Activated naive CD4-positive, alpha-beta T cell treated with anti-CD3 and anti-CD28 coated beads for 36 hours (primary cell): Measurements from ENCODE around the gene HEYL. TPM values are rescaled to one million over a fixed set of nuclear protein-coding genes. Genes with fewer than 3 reads are reported as not detected.

ENCODE experiments used
- CTCF ChIA-PET: fragments of 350-600 bp; sonication (Branson Sonifier 250); formaldehyde crosslinking; loops from one replicate; lab custom pipeline; 2021; ENCODE audit warnings: antibody characterized with exemption; lab: Charles Lee
- DNase-seq: peaks from one replicate; pipeline ENCODE4 v3.0.0-alpha.2; 2020
- H3K27ac Mint-ChIP-seq: one replicate; pipeline ENCODE4 v1.8.0; 2021; ENCODE audit warnings: mild to moderate bottlenecking, mixed read lengths
- H3K27me3 Mint-ChIP-seq: one replicate; pipeline ENCODE4 v1.8.0; 2021; ENCODE audit warnings: low read depth, mixed read lengths
- H3K36me3 Mint-ChIP-seq: one replicate; pipeline ENCODE4 v1.8.0; 2021; ENCODE audit warnings: low read depth, mixed read lengths
- H3K4me1 Mint-ChIP-seq: one replicate; pipeline ENCODE4 v1.8.0; 2021; ENCODE audit warnings: low read depth, mixed read lengths
- H3K4me3 Mint-ChIP-seq: one replicate; pipeline ENCODE4 v1.8.0; 2021; ENCODE audit warnings: mild to moderate bottlenecking, moderate library complexity, mixed read lengths
- H3K9me3 Mint-ChIP-seq: one replicate; pipeline ENCODE4 v1.8.0; 2021; ENCODE audit warnings: mixed read lengths
- intact Hi-C: fragments of 100-400 bp; cut with micrococcal nuclease; formaldehyde crosslinking; loops from one replicate; pipeline ENCODE4 v1.15.1; 2023
- total RNA-seq, 2 experiments: library from RNA; stranded (reverse); gene quantifications; one replicate each; pipeline ENCODE4 v1.2.3, GENCODE V29; 2021

The HEYL gene
- total RNA-seq, 2 experiments from 2014 or later, result 0.15 to 0.17 TPM

- DNase-seq, result no peak
- peaks cover 2% of the 10 kb centered on the region for H3K4me1 Mint-ChIP-seq
- H3K9me3 Mint-ChIP-seq, result no peaks in the 10 kb centered on the region
- no peaks in the 10 kb centered on the region for H3K36me3 Mint-ChIP-seq
- H3K4me3 Mint-ChIP-seq, result no peak overlapping the region
- intact Hi-C loops, result no loop called here
- CTCF ChIA-PET, result interaction anchor here (0.6 to 1.3 kb wide), 6 partner anchors 19 to 182 kb away, joined by 3 to 8 read pairs (median 3); no protein-coding TSS in a partner anchor
- no peak overlapping the region for H3K27ac Mint-ChIP-seq
- peaks cover 21% of the 10 kb centered on the region for H3K27me3 Mint-ChIP-seq
These were observed 4.1 kb downstream of the HEYL start for GRCh38 chr1:39635205-39635870.

- DNase-seq, result no peak
- Mint-ChIP-seq H3K4me1 (peaks cover 5% of the 10 kb centered on the region), H3K27me3 (peaks cover 18% of the 10 kb centered on the region), H3K9me3 (no peaks in the 10 kb centered on the region), H3K27ac (no peak overlapping the region), H3K4me3 (no peak overlapping the region), H3K36me3 (no peaks in the 10 kb centered on the region)
- intact Hi-C loops, result no loop called here
- CTCF ChIA-PET, result interaction anchor here (0.7 to 1.4 kb wide), 3 partner anchors 22 to 37 kb away, joined by 3 read pairs; no protein-coding TSS in a partner anchor
These were observed 6.0 kb downstream of the HEYL start for GRCh38 chr1:39633422-39633821.

GRCh38 chr1:39632682-39633417, 6.6 kb downstream of the HEYL start:
- CTCF ChIA-PET, result interaction anchor here (0.7 to 1.4 kb wide), 2 partner anchors 25 to 38 kb away, joined by 3 read pairs; no protein-coding TSS in a partner anchor

GRCh38 chr1:39632323-39632681, 7.1 kb downstream of the HEYL start:
- DNase-seq, result no peak
- intact Hi-C loops, result no loop called here
- peaks cover 9% of the 10 kb centered on the region for H3K27me3 Mint-ChIP-seq
- H3K36me3 Mint-ChIP-seq, result no peaks in the 10 kb centered on the region
- no peak overlapping the region for H3K27ac Mint-ChIP-seq
- peaks cover 5% of the 10 kb centered on the region for H3K4me1 Mint-ChIP-seq
- CTCF ChIA-PET, result interaction anchor here (1.4 kb wide), 1 partner anchor 25 kb away, joined by 3 read pairs; no protein-coding TSS in a partner anchor
- H3K9me3 Mint-ChIP-seq, result no peaks in the 10 kb centered on the region
- H3K4me3 Mint-ChIP-seq, result no peak overlapping the region

More at GRCh38 chr1:39632682-39633417, 6.6 kb downstream of the HEYL start:
- intact Hi-C loops, result no loop called here
- Mint-ChIP-seq H3K4me1 (peaks cover 5% of the 10 kb centered on the region), H3K27ac (no peak overlapping the region), H3K36me3 (no peaks in the 10 kb centered on the region), H3K9me3 (no peaks in the 10 kb centered on the region), H3K4me3 (no peak overlapping the region), H3K27me3 (peaks cover 13% of the 10 kb centered on the region)
- no peak for DNase-seq

GRCh38 chr1:39631361-39632322, 7.8 kb downstream of the HEYL start:
- Mint-ChIP-seq H3K9me3 (no peaks in the 10 kb centered on the region), H3K4me3 (no peak overlapping the region), H3K27ac (no peak overlapping the region), H3K36me3 (no peaks in the 10 kb centered on the region), H3K4me1 (peaks cover 5% of the 10 kb centered on the region), H3K27me3 (peaks cover 8% of the 10 kb centered on the region)
- DNase-seq, result no peak
- CTCF ChIA-PET, result interaction anchor here (1.4 to 2.1 kb wide), 2 partner anchors 26 kb away, joined by 3 to 8 read pairs; no protein-coding TSS in a partner anchor
- intact Hi-C loops, result no loop called here

- CTCF ChIA-PET, result no interaction called here
- Mint-ChIP-seq H3K4me1 (peaks cover 5% of the 10 kb centered on the region), H3K27me3 (peaks cover 3% of the 10 kb centered on the region), H3K4me3 (no peak overlapping the region), H3K9me3 (no peaks in the 10 kb centered on the region), H3K36me3 (no peaks in the 10 kb centered on the region), H3K27ac (no peak overlapping the region)
- intact Hi-C loops, result no loop called here
- no peak for DNase-seq
These were observed 10.6 kb downstream of the HEYL start for GRCh38 chr1:39628807-39629350.

- Mint-ChIP-seq H3K4me3 (no peak overlapping the region), H3K4me1 (peaks cover 5% of the 10 kb centered on the region), H3K9me3 (no peaks in the 10 kb centered on the region), H3K27me3 (no peaks in the 10 kb centered on the region), H3K27ac (no peak overlapping the region), H3K36me3 (no peaks in the 10 kb centered on the region)
- intact Hi-C loops, result no loop called here
- CTCF ChIA-PET, result interaction anchor here (1.8 kb wide), 1 partner anchor 31 kb away, joined by 4 read pairs; no protein-coding TSS in a partner anchor
- no peak for DNase-seq
These were observed 12.8 kb downstream of the HEYL start for GRCh38 chr1:39626646-39627045.

- Mint-ChIP-seq H3K27ac (no peak overlapping the region), H3K9me3 (no peaks in the 10 kb centered on the region), H3K4me3 (no peak overlapping the region), H3K27me3 (no peaks in the 10 kb centered on the region), H3K36me3 (no peaks in the 10 kb centered on the region), H3K4me1 (peaks cover 3% of the 10 kb centered on the region)
- no peak for DNase-seq
- intact Hi-C loops, result no loop called here
- CTCF ChIA-PET, result interaction anchor here (0.5 to 1.9 kb wide), 3 partner anchors 32 to 47 kb away, joined by 3 to 6 read pairs (median 4); partner anchors contain the start of gene NT5C1A
These were observed 13.8 kb downstream of the HEYL start for GRCh38 chr1:39625462-39626273.

- H3K27me3 Mint-ChIP-seq, result no peaks in the 10 kb centered on the region
- H3K9me3 Mint-ChIP-seq, result no peaks in the 10 kb centered on the region
These were observed 14.4 kb downstream of the HEYL start for GRCh38 chr1:39625009-39625408.

GRCh38 chr1:39623053-39623452, 16.4 kb downstream of the HEYL start:
- no peaks in the 10 kb centered on the region for H3K36me3 Mint-ChIP-seq
- no peaks in the 10 kb centered on the region for H3K9me3 Mint-ChIP-seq
- no peaks in the 10 kb centered on the region for H3K4me1 Mint-ChIP-seq
- no peaks in the 10 kb centered on the region for H3K27me3 Mint-ChIP-seq
- intact Hi-C loops, result no loop called here
- DNase-seq, result no peak
- H3K4me3 Mint-ChIP-seq, result no peak overlapping the region
- no peak overlapping the region for H3K27ac Mint-ChIP-seq
- CTCF ChIA-PET, result interaction anchor here (1.2 to 1.5 kb wide), 3 partner anchors 15 to 25 kb away, joined by 3 to 5 read pairs (median 3); no protein-coding TSS in a partner anchor

More at GRCh38 chr1:39625009-39625408, 14.4 kb downstream of the HEYL start:
- no peak overlapping the region for H3K27ac Mint-ChIP-seq
- CTCF ChIA-PET, result interaction anchor here (1.8 to 1.9 kb wide), 2 partner anchors 33 to 48 kb away, joined by 4 to 6 read pairs; partner anchors contain the start of gene NT5C1A
- H3K4me1 Mint-ChIP-seq, result peaks cover 3% of the 10 kb centered on the region
- no peak for DNase-seq
- H3K36me3 Mint-ChIP-seq, result no peaks in the 10 kb centered on the region
- intact Hi-C loops, result no loop called here
- no peak overlapping the region for H3K4me3 Mint-ChIP-seq

GRCh38 chr1:39622427-39622826, 17.0 kb downstream of the HEYL start:
- H3K27me3 Mint-ChIP-seq, result no peaks in the 10 kb centered on the region
- H3K27ac Mint-ChIP-seq, result no peak overlapping the region
- H3K36me3 Mint-ChIP-seq, result no peaks in the 10 kb centered on the region
- H3K4me3 Mint-ChIP-seq, result no peak overlapping the region
- CTCF ChIA-PET, result interaction anchor here (1.2 to 1.5 kb wide), 4 partner anchors 14 to 34 kb away, joined by 3 to 5 read pairs (median 3); no protein-coding TSS in a partner anchor
- DNase-seq, result no peak
- intact Hi-C loops, result no loop called here
- no peaks in the 10 kb centered on the region for H3K9me3 Mint-ChIP-seq
- H3K4me1 Mint-ChIP-seq, result no peaks in the 10 kb centered on the region
